T-helper 1 cell treated with Interleukin-12 subunit alpha and Interleukin-12 subunit beta and Interleukin-4 antibody, amounts not matched to agents 30 μg/mL and 1 μg/mL, for 36 hours (primary cell): ENCODE results near the gene TMEM209.
"Not testable (repeated sequence)": the region's sequence is repeated elsewhere in the genome, so short reads cannot be mapped to it uniquely, and the experiment has no call there.

Source experiments
- H3K27ac Mint-ChIP-seq: one replicate; pipeline ENCODE4 v1.8.0; 2021; ENCODE audit warnings: mild to moderate bottlenecking, mixed read lengths
- H3K27me3 Mint-ChIP-seq: one replicate; pipeline ENCODE4 v1.8.0; 2021; ENCODE audit warnings: low read depth, mixed read lengths
- H3K36me3 Mint-ChIP-seq: one replicate; pipeline ENCODE4 v1.8.0; 2021; ENCODE audit warnings: low read depth, mixed read lengths
- H3K4me1 Mint-ChIP-seq: one replicate; pipeline ENCODE4 v1.8.0; 2021; ENCODE audit warnings: low read depth, mixed read lengths
- H3K4me3 Mint-ChIP-seq: one replicate; pipeline ENCODE4 v1.8.0; 2021; ENCODE audit warnings: mild to moderate bottlenecking, moderate library complexity, mixed read lengths
- H3K9me3 Mint-ChIP-seq: one replicate; pipeline ENCODE4 v1.8.0; 2021; ENCODE audit warnings: mixed read lengths

The TMEM209 gene

GRCh38 chr7:130227883-130228575, 22.8 kb upstream of the TMEM209 start:
- H3K4me1 Mint-ChIP-seq, result no peaks in the 10 kb centered on the region
- H3K9me3 Mint-ChIP-seq, result no peaks in the 10 kb centered on the region
- no peaks in the 10 kb centered on the region for H3K27me3 Mint-ChIP-seq
- H3K4me3 Mint-ChIP-seq, result no peak overlapping the region
- H3K27ac Mint-ChIP-seq, result no peak overlapping the region
- H3K36me3 Mint-ChIP-seq, result no peaks in the 10 kb centered on the region

GRCh38 chr7:130226333-130226732, 21.1 kb upstream of the TMEM209 start:
- Mint-ChIP-seq H3K4me1 (no peaks in the 10 kb centered on the region), H3K27ac (no peak overlapping the region), H3K36me3 (no peaks in the 10 kb centered on the region), H3K9me3 (no peaks in the 10 kb centered on the region), H3K4me3 (no peak overlapping the region), H3K27me3 (no peaks in the 10 kb centered on the region)

- not testable (repeated sequence) for H3K27me3 Mint-ChIP-seq, H3K27ac Mint-ChIP-seq, H3K4me1 Mint-ChIP-seq, H3K36me3 Mint-ChIP-seq, H3K9me3 Mint-ChIP-seq, H3K4me3 Mint-ChIP-seq
These were observed 19.7 kb upstream of the TMEM209 start for GRCh38 chr7:130224923-130225322.

- H3K36me3 Mint-ChIP-seq, result no peaks in the 10 kb centered on the region
- no peaks in the 10 kb centered on the region for H3K27me3 Mint-ChIP-seq
- no peak overlapping the region for H3K27ac Mint-ChIP-seq
- H3K4me1 Mint-ChIP-seq, result no peaks in the 10 kb centered on the region
- H3K4me3 Mint-ChIP-seq, result no peak overlapping the region
- no peaks in the 10 kb centered on the region for H3K9me3 Mint-ChIP-seq
These were observed 19.0 kb upstream of the TMEM209 start for GRCh38 chr7:130224210-130224609.

GRCh38 chr7:130223646-130224045, 18.4 kb upstream of the TMEM209 start:
- H3K9me3 Mint-ChIP-seq, result no peaks in the 10 kb centered on the region
- H3K4me1 Mint-ChIP-seq, result no peaks in the 10 kb centered on the region
- no peak overlapping the region for H3K4me3 Mint-ChIP-seq
- H3K27ac Mint-ChIP-seq, result no peak overlapping the region
- no peaks in the 10 kb centered on the region for H3K27me3 Mint-ChIP-seq
- H3K36me3 Mint-ChIP-seq, result no peaks in the 10 kb centered on the region

GRCh38 chr7:130221746-130222145, 16.5 kb upstream of the TMEM209 start:
- H3K4me3 Mint-ChIP-seq, result no peak overlapping the region
- no peaks in the 10 kb centered on the region for H3K36me3 Mint-ChIP-seq
- H3K27ac Mint-ChIP-seq, result no peak overlapping the region
- H3K4me1 Mint-ChIP-seq, result no peaks in the 10 kb centered on the region
- no peaks in the 10 kb centered on the region for H3K9me3 Mint-ChIP-seq
- H3K27me3 Mint-ChIP-seq, result no peaks in the 10 kb centered on the region

GRCh38 chr7:130219871-130220270, 14.7 kb upstream of the TMEM209 start:
- no peaks in the 10 kb centered on the region for H3K4me1 Mint-ChIP-seq
- no peak overlapping the region for H3K4me3 Mint-ChIP-seq
- H3K36me3 Mint-ChIP-seq, result no peaks in the 10 kb centered on the region
- no peaks in the 10 kb centered on the region for H3K9me3 Mint-ChIP-seq
- no peak overlapping the region for H3K27ac Mint-ChIP-seq
- no peaks in the 10 kb centered on the region for H3K27me3 Mint-ChIP-seq

GRCh38 chr7:130218806-130219620, 13.8 kb upstream of the TMEM209 start:
- H3K27ac Mint-ChIP-seq, result no peak overlapping the region
- H3K4me1 Mint-ChIP-seq, result no peaks in the 10 kb centered on the region
- peaks cover 3% of the 10 kb centered on the region for H3K27me3 Mint-ChIP-seq
- no peaks in the 10 kb centered on the region for H3K36me3 Mint-ChIP-seq
- no peaks in the 10 kb centered on the region for H3K9me3 Mint-ChIP-seq
- no peak overlapping the region for H3K4me3 Mint-ChIP-seq

- H3K27me3 Mint-ChIP-seq, result peaks cover 11% of the 10 kb centered on the region
- H3K27ac Mint-ChIP-seq, result no peak overlapping the region
- no peaks in the 10 kb centered on the region for H3K4me1 Mint-ChIP-seq
- H3K9me3 Mint-ChIP-seq, result no peaks in the 10 kb centered on the region
- H3K36me3 Mint-ChIP-seq, result no peaks in the 10 kb centered on the region
- no peak overlapping the region for H3K4me3 Mint-ChIP-seq
These were observed 11.5 kb upstream of the TMEM209 start for GRCh38 chr7:130216750-130217149.

- H3K4me3 Mint-ChIP-seq, result no peak overlapping the region
These were observed 10.8 kb upstream of the TMEM209 start for GRCh38 chr7:130216025-130216424.

GRCh38 chr7:130213828-130214227, 8.6 kb upstream of the TMEM209 start:
- Mint-ChIP-seq H3K36me3 (no peaks in the 10 kb centered on the region), H3K4me1 (no peaks in the 10 kb centered on the region), H3K27me3 (peaks cover 15% of the 10 kb centered on the region), H3K27ac (no peak overlapping the region), H3K9me3 (no peaks in the 10 kb centered on the region), H3K4me3 (no peak overlapping the region)

More at GRCh38 chr7:130216025-130216424, 10.8 kb upstream of the TMEM209 start:
- Mint-ChIP-seq H3K36me3 (no peaks in the 10 kb centered on the region), H3K27me3 (peaks cover 11% of the 10 kb centered on the region), H3K9me3 (no peaks in the 10 kb centered on the region), H3K27ac (no peak overlapping the region), H3K4me1 (no peaks in the 10 kb centered on the region)

- Mint-ChIP-seq H3K9me3 (no peaks in the 10 kb centered on the region), H3K4me1 (no peaks in the 10 kb centered on the region), H3K36me3 (no peaks in the 10 kb centered on the region), H3K4me3 (no peak overlapping the region), H3K27me3 (peaks cover 15% of the 10 kb centered on the region), H3K27ac (no peak overlapping the region)
These were observed 5.2 kb upstream of the TMEM209 start for GRCh38 chr7:130210181-130210935.

GRCh38 chr7:130208516-130208915, 3.3 kb upstream of the TMEM209 start:
- Mint-ChIP-seq H3K36me3 (peaks cover 3% of the 10 kb centered on the region), H3K27me3 (peaks cover 12% of the 10 kb centered on the region), H3K4me1 (peaks cover 3% of the 10 kb centered on the region), H3K9me3 (no peaks in the 10 kb centered on the region), H3K27ac (no peak overlapping the region), H3K4me3 (no peak overlapping the region)

- Mint-ChIP-seq H3K27ac (no peak within 1 kb of the TSS), H3K4me1 (peaks cover 8% of the 10 kb centered on the region), H3K27me3 (peaks cover 9% of the 10 kb centered on the region), H3K9me3 (no peaks in the 10 kb centered on the region), H3K4me3 (no peak within 1 kb of the TSS), H3K36me3 (peaks cover 8% of the 10 kb centered on the region)
These were observed 2.4 kb upstream of the TMEM209 start, which contains the start of gene SSMEM1 for GRCh38 chr7:130207642-130208041. TSS of gene SSMEM1 (plus strand) at chr7:130207860. CDS start at chr7:130207911, 51 bp downstream.
